Measurements from ENCODE around the gene BMP7.

GRCh38 chr20:57214427-57214826 lies 52.0 kb downstream of the BMP7 start:
- TF ChIP-seq POLR2AphosphoS5 (IDR thresholded peaks at IDR 0.05; ENCODE audit: borderline replicate concordance, low read depth, low read length) (no peak), EZH2 (IDR thresholded peaks at IDR 0.05) (no peak), FOXP2 (optimal IDR thresholded peaks at IDR 0.05; ENCODE audit: control extremely low read depth, extremely low read length, insufficient read depth) (no peak)
